Neutrophil (primary cell): Measurements from ENCODE around the gene PSAT1.

Experiments used
- H3K27ac ChIP-seq: fragments of 200-600 bp; sonication (generic); 2 replicates; pipeline ENCODE4 v1.5.1; 2016; ENCODE audit warnings: mild to moderate bottlenecking, moderate library complexity
- H3K27me3 ChIP-seq: fragments of 200-600 bp; sonication (generic); 2 replicates; pipeline ENCODE4 v1.6.0; 2016; ENCODE audit warnings: mild to moderate bottlenecking
- H3K36me3 ChIP-seq: fragments of 200-600 bp; sonication (generic); 2 replicates; pipeline ENCODE4 v1.5.1; 2017
- H3K4me1 ChIP-seq, 2 experiments: fragments of 200-600 bp in 1 of 2; sonication (generic) in 1 of 2; 1 replicate in 1 of 2; 2 replicates in 1 of 2; pipeline versions ENCODE4 v1.5.1 to v1.6.1; 2013 to 2016; ENCODE audit warnings: low read depth in 1 of 2, low read length in 1 of 2, mild to moderate bottlenecking in 1 of 2, moderate library complexity in 1 of 2; ENCODE audit not compliant: control insufficient read depth in 1 of 2, insufficient read depth in 1 of 2
- H3K4me3 ChIP-seq, 2 experiments: fragments of 200-600 bp in 1 of 2; sonication (generic) in 1 of 2; 1 replicate in 1 of 2; 2 replicates in 1 of 2; pipeline ENCODE4 v1.5.1; 2013 to 2016; ENCODE audit warnings: low read depth in 1 of 2, low read length in 1 of 2, mild to moderate bottlenecking in 1 of 2, moderate library complexity in 1 of 2
- H3K9me3 ChIP-seq: fragments of 200-600 bp; sonication (generic); 2 replicates; pipeline ENCODE4 v1.5.1; 2016
- CTCF ChIP-seq: fragments of 200-600 bp; sonication (generic); IDR thresholded peaks from 2 replicates; pipeline ENCODE4 v1.5.1; 2016; ENCODE audit warnings: antibody characterized with exemption

Gene PSAT1

GRCh38 chr9:78363221-78363620 lies 66.3 kb downstream of the PSAT1 start:
- no peak for TF ChIP-seq CTCF
- no peaks in the 10 kb centered on the region for H3K4me1 ChIP-seq
- no peaks in the 10 kb centered on the region for H3K36me3 ChIP-seq
- no peaks in the 10 kb centered on the region for H3K9me3 ChIP-seq
- H3K4me3 ChIP-seq = no peak overlapping the region
- H3K27ac ChIP-seq = no peak overlapping the region
- H3K27me3 ChIP-seq = no peaks in the 10 kb centered on the region

- H3K27me3 ChIP-seq = no peaks in the 10 kb centered on the region
- no peaks in the 10 kb centered on the region for H3K36me3 ChIP-seq
- no peak for TF ChIP-seq CTCF
- no peak overlapping the region for H3K4me3 ChIP-seq
- H3K4me1 ChIP-seq = no peaks in the 10 kb centered on the region
- H3K9me3 ChIP-seq = no peaks in the 10 kb centered on the region
- H3K27ac ChIP-seq = no peak overlapping the region
Observed at GRCh38 chr9:78365748-78366697, 69.1 kb downstream of the PSAT1 start.

GRCh38 chr9:78366827-78367226 lies 69.9 kb downstream of the PSAT1 start:
- no peak for TF ChIP-seq CTCF
- Histone ChIP-seq H3K9me3 (no peaks in the 10 kb centered on the region), H3K27me3 (no peaks in the 10 kb centered on the region), H3K4me1 (no peaks in the 10 kb centered on the region), H3K4me3 (no peak overlapping the region), H3K36me3 (no peaks in the 10 kb centered on the region), H3K27ac (no peak overlapping the region)

- TF ChIP-seq CTCF = no peak
Observed at GRCh38 chr9:78368236-78368635, 71.3 kb downstream of the PSAT1 start.

GRCh38 chr9:78369639-78370219 lies 72.8 kb downstream of the PSAT1 start:
- Histone ChIP-seq H3K27me3 (no peaks in the 10 kb centered on the region), H3K4me3 (no peak overlapping the region), H3K36me3 (no peaks in the 10 kb centered on the region), H3K27ac (no peak overlapping the region), H3K4me1 (no peaks in the 10 kb centered on the region), H3K9me3 (no peaks in the 10 kb centered on the region)
- peak; percentile 32 for TF ChIP-seq CTCF

More at GRCh38 chr9:78368236-78368635, 71.3 kb downstream of the PSAT1 start:
- Histone ChIP-seq H3K36me3 (no peaks in the 10 kb centered on the region), H3K27me3 (no peaks in the 10 kb centered on the region), H3K4me1 (no peaks in the 10 kb centered on the region), H3K27ac (no peak overlapping the region), H3K4me3 (no peak overlapping the region), H3K9me3 (no peaks in the 10 kb centered on the region)
